ENCODE data around the gene TOR1AIP1. TPM values are rescaled to one million over a fixed set of nuclear protein-coding genes. Genes with fewer than 3 reads are reported as not detected.

Gene TOR1AIP1
- polyA plus RNA-seq, 4 donors: 44.0 to 58.7 (median 47.6) TPM

Other genes starting within 250 kb of the TOR1AIP1 start
- gene FAM163A, start 139.0 kb upstream of the TOR1AIP1 start, polyA plus RNA-seq (ENCODE audit: insufficient read length in 4 of 4): 1 to 10 TPM in 1 of 4 donors, under 1 TPM in 3; 0.52 to 1.0 (median 0.63) TPM
- 10 to 100 TPM; 27.0 to 42.4 (median 34.0) TPM for gene TOR1AIP2, start 4.5 kb upstream of the TOR1AIP1 start, polyA plus RNA-seq (ENCODE audit: insufficient read length in 4 of 4)
- 10 to 100 TPM; 23.9 to 31.5 (median 28.2) TPM for gene CEP350, start 72.5 kb downstream of the TOR1AIP1 start, polyA plus RNA-seq (ENCODE audit: insufficient read length in 4 of 4)

All from left renal cortex interstitium (tissue), 4 donors.